ENCODE measurements around the gene ZCCHC14. TPM values are rescaled to one million over a fixed set of nuclear protein-coding genes. Genes with fewer than 3 reads are reported as not detected.
"Not testable (repeated sequence)": the region's sequence is repeated elsewhere in the genome, so short reads cannot be mapped to it uniquely, and the experiment has no call there.

The ZCCHC14 gene
- total and polyA plus RNA-seq, 2 of the 13 experiments (the other 11 are each of a cell fraction or from before 2014, with no cell fraction given) = 12.4 to 12.5 TPM

GRCh38 chr16:87482266-87482665 lies 10.6 kb downstream of the ZCCHC14 start (continued):
- TF ChIP-seq ZNF652 (CRISPR knock-in tag; IDR thresholded peaks at IDR 0.05; ENCODE audit: borderline replicate concordance, low read depth) = no peak
- TF ChIP-seq JARID2 (CRISPR knock-in tag; IDR thresholded peaks at IDR 0.05; ENCODE audit: insufficient replicate concordance) = no peak
- no peak for TF ChIP-seq ZFAT (CRISPR knock-in tag; conservative IDR thresholded peaks at IDR 0.05)
- TF ChIP-seq HNRNPK (IDR thresholded peaks at IDR 0.05; ENCODE audit: low read depth, low read length, poor library complexity, severe bottlenecking) = no peak
- TF ChIP-seq ZNF18 (CRISPR knock-in tag; IDR thresholded peaks at IDR 0.05; ENCODE audit: insufficient replicate concordance) = no peak
- TF ChIP-seq GPN1 (CRISPR knock-in tag; IDR thresholded peaks at IDR 0.05; ENCODE audit: borderline replicate concordance) = no peak

DNA sequence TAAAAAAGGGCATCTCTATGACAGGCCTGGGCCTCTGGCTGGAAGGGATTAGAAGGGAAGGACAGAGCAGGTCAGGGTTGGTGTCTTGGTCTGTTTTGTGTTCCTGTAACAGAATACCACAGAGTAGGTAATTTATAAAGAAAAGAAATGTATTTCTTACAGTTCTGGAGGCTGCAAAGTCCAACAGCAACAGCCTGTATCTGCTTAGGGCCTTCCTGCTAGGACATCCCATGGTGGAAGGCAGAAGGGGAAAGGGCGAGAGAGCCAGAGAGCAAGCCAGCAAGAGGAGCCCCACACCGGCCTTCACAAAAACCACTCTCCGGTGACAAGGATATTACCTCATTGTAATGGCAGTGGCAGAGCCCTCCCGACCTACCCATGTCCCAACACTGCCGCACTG lies 11.1 kb downstream of the ZCCHC14 start:
- BruUV-seq (replicated peaks); H3K4me2 ChIP-seq (ENCODE audit: low read depth, low read length); H3K27ac ChIP-seq (ENCODE audit: extremely low read length, insufficient read depth, low read length); H2AFZ ChIP-seq (ENCODE audit: low read length); in situ Hi-C loops (cut with HindIII; ENCODE audit: extremely low pct_ligation_motif_present, low pct_unique_long_range_greater_than_20kb); H3K4me3 ChIP-seq (replicated peaks in 1 of 3; ENCODE audit: insufficient read depth in 1 of 3, low read depth in 2 of 3, low read length in 3 of 3); FAIRE-seq; ATAC-seq; H3K9me3 ChIP-seq (ENCODE audit: low read length); CTCF ChIA-PET (ENCODE audit: low intra/inter-chr PET ratio, low total read pairs); DNase-seq (ENCODE audit: low spot score); H3K9ac ChIP-seq (ENCODE audit: insufficient read depth, low read depth, low read length); H3K27me3 ChIP-seq (ENCODE audit: control insufficient read depth in 1 of 2, insufficient read depth in 2 of 2, low read length in 2 of 2); POLR2A ChIA-PET: not testable (repeated sequence)
- peaks cover 33% of the 10 kb centered on the region for H4K20me1 ChIP-seq (ENCODE audit: insufficient read depth, low read length)
- TF ChIP-seq ZNF564 (CRISPR knock-in tag; IDR thresholded peaks at IDR 0.05) = peak; percentile 96; the same call in 1 of the 2 replicates
- H3K4me1 ChIP-seq (ENCODE audit: insufficient read depth, low read length) = peaks cover 60% of the 10 kb centered on the region
- intact Hi-C loops (cut with micrococcal nuclease; ENCODE audit: unreplicated experiment) = loop anchor here (10.0 kb wide), 1 partner anchor 97 kb away; the partner anchor contains the start of gene FBXO31
- WGBS (ENCODE audit: low lambda C conversion rate) = 87% methylated on average over 5 of the region's 5 CpGs
- H3K79me2 ChIP-seq (ENCODE audit: insufficient read depth, low read length) = peaks cover 82% of the 10 kb centered on the region
- peaks cover 3 to 13% of the 10 kb centered on the region in 2 experiments for H3K36me3 ChIP-seq (replicated peaks in 1 of 2; ENCODE audit: control insufficient read depth in 1 of 2, insufficient read depth in 2 of 2, low read length in 2 of 2)

Data from HepG2 (cell line).